Jurkat, Clone E6-1 (cell line): ENCODE data around the gene SLAIN1.

Experiments used
- DNase-seq: peaks from one replicate; pipeline ENCODE4 v3.0.0-alpha.2; 2011; ENCODE audit warnings: low read depth, low spot score
- H3K4me3 ChIP-seq: 2 replicates; pipeline ENCODE4 v1.5.1; 2011; ENCODE audit warnings: mild to moderate bottlenecking, low read length, control low read depth, moderate library complexity

The SLAIN1 gene

DNA sequence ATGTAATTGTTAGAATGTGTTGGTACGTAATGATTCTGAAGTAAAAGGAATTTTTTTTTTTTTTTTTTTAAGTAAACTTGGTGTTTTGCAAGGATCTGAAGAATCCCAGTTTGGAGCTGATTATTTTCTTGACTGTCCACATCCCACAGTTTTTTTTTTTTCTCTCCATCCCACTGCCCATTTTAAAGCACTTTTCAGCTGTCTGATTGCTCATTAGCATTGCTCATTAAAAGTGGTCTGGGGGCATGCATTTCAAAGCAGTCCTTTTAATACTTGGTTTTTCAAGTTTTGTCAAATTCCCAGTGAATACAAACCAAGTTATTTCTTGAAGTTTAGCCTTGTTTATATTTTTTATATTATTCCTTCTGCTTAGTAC is 44.1 kb downstream of the SLAIN1 start:
- DNase-seq, result no peak
- no peak overlapping the region for H3K4me3 ChIP-seq

- H3K4me3 ChIP-seq, result no peak overlapping the region
- no peak for DNase-seq
These were observed 45.3 kb downstream of the SLAIN1 start for GRCh38 chr13:77742801-77743200.

DNA sequence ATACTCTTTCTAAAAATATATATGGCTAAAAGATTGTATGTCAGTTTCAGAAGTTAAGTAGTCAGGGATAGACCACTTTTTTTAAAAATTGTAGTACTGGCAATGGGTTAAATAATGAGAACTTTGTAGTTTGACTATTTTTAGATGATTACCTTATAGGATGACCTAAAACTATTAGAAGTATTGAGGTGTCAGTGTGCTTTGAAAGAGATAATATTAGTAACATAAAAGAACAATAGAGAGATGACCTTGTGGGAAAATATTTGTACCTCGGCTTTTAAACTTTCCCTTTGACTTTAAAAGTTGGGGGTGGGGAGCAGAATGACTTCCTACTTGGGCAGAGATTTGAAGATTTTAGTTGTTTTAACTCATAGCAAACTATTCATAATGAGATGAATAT is 48.3 kb downstream of the SLAIN1 start:
- DNase-seq, result no peak

GRCh38 chr13:77749344-77749880 is 51.9 kb downstream of the SLAIN1 start:
- peak; percentile 14 for DNase-seq
- H3K4me3 ChIP-seq, result no peak overlapping the region

More for the DNA sequence above, 48.3 kb downstream of the SLAIN1 start:
- no peak overlapping the region for H3K4me3 ChIP-seq

DNA sequence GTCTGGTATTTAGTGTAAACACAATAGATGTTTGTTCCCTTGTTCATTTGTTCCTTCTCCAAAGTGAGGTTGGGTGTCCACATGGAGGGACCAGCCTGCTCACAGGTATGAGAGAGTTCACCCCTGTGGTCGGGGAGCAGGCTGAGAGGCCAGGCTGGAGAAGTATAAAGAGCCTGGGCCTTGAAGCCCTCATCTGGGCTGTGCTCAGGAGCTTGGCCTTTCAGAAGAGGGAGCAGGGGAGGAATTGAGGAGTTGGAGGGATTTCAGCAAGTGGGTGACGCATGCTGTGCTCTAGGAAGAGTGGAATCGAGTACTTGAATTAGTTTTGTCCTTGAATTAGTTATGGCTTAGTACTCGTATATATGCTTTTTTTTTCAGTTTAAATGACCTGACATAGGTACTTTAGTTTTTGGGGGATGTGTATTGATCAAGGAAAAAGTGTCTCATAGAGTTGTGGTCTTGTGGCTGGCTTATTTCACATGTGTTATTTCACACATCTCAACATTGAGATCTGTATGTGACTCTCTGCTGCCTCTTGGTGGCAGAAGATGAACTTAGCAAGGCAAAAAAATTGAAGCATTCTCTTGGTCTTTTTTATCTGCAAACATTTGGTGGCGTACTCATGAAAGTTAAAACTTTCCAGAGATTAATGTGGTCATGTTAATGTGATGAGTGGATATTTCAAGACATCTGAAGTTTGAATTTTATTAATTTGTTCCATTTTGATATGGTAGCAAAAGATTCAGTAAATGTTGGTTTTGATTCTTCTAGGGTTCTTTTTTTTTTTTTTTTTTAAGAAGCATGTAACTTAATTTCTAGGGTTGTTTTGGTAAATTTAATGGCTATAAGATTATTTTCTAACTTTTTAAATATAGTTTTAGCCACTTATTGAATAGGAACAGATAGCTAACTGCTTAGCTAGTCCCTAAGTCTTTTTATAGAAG is 54.3 kb downstream of the SLAIN1 start:
- H3K4me3 ChIP-seq, result no peak overlapping the region
- DNase-seq, result peak; percentile 63

DNA sequence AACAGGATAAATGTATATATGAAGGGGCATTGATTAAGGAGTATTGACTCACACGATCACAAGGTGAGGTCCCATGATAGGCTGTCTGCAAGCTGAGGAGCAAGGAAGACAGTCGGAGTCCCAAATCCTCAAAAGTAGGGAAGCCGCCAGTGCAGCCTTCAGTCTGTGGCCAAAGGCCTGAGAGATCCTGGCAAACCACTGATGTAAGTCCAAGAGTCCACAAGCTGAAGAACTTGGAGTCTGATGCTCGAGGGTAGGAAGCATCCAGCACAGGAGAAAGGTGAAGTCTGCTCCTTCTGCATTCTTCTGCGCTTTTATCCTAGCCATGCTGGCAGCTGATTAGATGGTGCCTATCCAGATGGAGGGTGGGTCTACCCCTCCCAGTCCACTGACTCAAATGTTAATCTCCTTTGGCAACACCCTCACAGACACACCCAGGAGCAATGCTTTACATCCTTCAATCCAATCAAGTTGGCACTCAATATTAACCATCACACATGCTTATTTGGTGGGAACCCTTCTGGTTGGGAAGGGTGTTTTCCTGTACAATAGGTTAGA is 55.1 kb downstream of the SLAIN1 start:
- H3K4me3 ChIP-seq, result no peak overlapping the region
- DNase-seq, result no peak

GRCh38 chr13:77760893-77761292 is 63.4 kb downstream of the SLAIN1 start:
- no peak overlapping the region for H3K4me3 ChIP-seq
- no peak for DNase-seq

DNA sequence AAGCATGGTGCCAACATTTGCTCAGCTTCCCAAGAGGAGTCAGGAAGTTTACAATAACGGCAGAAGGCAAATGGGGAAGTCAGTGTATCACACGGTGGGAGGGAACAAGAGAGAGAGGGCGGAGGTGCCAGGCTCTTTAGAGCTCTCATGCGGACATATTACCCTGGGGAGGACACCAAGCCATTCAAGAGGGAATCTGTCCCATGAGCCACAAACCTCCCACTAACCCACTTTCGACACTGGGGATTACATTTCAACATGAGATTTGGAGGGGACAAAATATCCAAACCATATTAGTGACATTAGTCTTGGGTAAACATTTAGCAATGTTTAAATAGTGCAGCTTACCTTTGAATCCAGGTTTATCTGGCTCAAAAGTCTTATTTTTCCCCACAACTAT is 69.9 kb downstream of the SLAIN1 start:
- DNase-seq, result no peak
- no peak overlapping the region for H3K4me3 ChIP-seq

GRCh38 chr13:77774181-77774580 is 76.7 kb downstream of the SLAIN1 start:
- DNase-seq, result no peak
- H3K4me3 ChIP-seq, result no peak overlapping the region

DNA sequence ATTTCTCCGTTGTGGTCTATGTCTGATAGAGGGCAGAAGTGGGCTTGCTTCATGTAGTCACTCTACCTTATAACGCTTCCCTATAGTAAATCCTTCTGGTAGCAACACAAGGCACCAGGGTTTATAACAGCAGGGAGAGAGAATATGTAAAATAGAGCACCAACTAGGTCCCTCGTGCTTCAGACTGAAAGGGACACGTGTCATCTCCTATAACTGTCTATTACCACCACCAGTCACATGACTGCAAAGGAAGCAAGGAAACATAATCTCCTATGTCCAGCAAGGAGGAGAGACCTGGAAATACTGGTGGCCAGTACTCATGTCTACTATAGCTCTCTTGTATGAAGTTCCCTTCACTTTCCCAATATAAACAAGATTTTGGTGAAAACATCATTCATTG is 79.2 kb downstream of the SLAIN1 start:
- no peak for DNase-seq
- no peak overlapping the region for H3K4me3 ChIP-seq

- peak overlapping the region; percentile 11 for H3K4me3 ChIP-seq
- peak; percentile 91 for DNase-seq
These were observed 82.2 kb downstream of the SLAIN1 start for GRCh38 chr13:77779552-77780272.

GRCh38 chr13:77781808-77782207 is 84.3 kb downstream of the SLAIN1 start:
- H3K4me3 ChIP-seq, result no peak overlapping the region
- no peak for DNase-seq

DNA sequence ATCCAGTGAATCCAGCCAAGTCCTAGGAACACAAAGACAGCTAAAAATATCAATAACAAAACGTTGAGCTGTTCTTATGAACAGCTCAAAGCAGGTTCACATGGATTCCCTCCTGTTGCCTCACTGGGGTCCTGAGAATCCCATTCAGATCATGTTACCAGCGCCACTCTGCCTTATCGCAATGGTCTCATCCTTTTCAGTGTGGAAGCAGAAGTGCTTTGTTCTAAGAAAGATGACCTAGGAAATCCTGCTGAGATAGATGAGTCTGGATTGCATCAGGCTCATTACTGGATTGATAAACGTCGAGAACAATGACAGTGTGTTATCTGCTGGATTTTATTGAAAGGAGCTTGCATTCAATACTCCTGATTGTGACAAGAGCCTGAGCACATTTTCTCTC is 87.0 kb downstream of the SLAIN1 start:
- H3K4me3 ChIP-seq, result no peak overlapping the region
- DNase-seq, result no peak

DNA sequence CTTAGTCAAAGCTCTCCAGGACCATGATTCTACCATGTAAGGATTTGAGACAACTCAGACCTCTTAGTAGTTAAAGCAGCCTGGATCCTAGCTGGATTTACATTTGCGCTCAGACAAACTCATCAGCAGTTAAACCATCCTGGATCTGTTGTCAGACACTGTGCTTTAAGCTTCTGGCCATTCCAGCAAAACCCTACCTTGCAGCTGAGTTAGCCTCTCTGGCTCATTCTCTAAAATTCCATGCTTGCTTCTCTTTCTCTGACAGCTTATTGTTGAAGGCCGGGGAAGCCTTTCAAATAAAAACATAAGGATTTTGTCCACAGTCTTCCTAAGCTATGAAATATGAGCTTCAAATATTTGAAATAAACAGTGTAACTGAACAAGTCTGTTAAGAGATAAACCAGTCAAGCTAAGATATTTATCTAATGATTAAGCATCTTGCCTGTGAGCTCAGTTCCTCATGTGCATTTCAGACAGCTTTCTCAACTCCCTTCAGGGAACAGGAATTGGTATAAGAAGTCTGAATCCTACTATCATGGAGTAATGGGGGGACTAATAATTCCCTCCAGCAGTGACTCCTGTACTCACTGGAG is 89.3 kb downstream of the SLAIN1 start:
- no peak overlapping the region for H3K4me3 ChIP-seq
- DNase-seq, result no peak

DNA sequence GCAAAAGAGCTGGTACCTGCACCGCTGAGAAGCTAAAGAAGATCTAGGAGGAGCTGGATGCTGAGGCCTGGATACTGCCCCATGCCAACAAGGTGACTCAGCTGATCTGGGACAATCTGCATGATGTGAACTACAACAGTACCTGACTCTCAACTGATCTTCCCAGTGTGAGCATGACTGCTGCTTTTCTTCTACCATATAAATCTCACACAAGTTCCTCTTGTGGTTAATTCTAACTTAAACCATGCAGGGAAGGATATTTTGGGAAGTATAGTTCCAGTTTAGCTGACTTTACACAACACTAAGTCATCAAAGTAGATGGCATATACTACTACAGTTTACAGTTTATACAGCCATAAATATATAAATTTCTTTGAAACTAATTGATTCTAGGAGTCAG is 91.9 kb downstream of the SLAIN1 start:
- H3K4me3 ChIP-seq, result no peak overlapping the region
- no peak for DNase-seq

- DNase-seq, result no peak
- H3K4me3 ChIP-seq, result no peak overlapping the region
These were observed 102.7 kb downstream of the SLAIN1 start for GRCh38 chr13:77800219-77800618.

- no peak overlapping the region for H3K4me3 ChIP-seq
These were observed 109.0 kb downstream of the SLAIN1 start for GRCh38 chr13:77806518-77806917.

GRCh38 chr13:77807431-77808135 is 110.1 kb downstream of the SLAIN1 start:
- no peak overlapping the region for H3K4me3 ChIP-seq
- DNase-seq, result no peak

More at GRCh38 chr13:77806518-77806917, 109.0 kb downstream of the SLAIN1 start:
- DNase-seq, result no peak

GRCh38 chr13:77810430-77810829 is 112.9 kb downstream of the SLAIN1 start:
- no peak overlapping the region for H3K4me3 ChIP-seq
- peak; percentile 76 for DNase-seq
